A172 (cell line): ENCODE data around the gene HTRA3. TPM values are rescaled to one million over a fixed set of nuclear protein-coding genes. Genes with fewer than 3 reads are reported as not detected.
"Not testable (repeated sequence)": the region's sequence is repeated elsewhere in the genome, so short reads cannot be mapped to it uniquely, and the experiment has no call there.

Experiments
- DNase-seq: peaks from one replicate; pipeline ENCODE4 v3.0.0-alpha.2; 2015; ENCODE audit warnings: low spot score
- total RNA-seq: library from RNA; depleted of rRNA; stranded (reverse); fragments of >200 nt; shearing (Covaris generic); gene quantifications from 2 replicates; pipeline ENCODE4 v1.2.3, GENCODE V29; 2014

The HTRA3 gene
- total RNA-seq, 1 experiment from 2014 or later = not detected

DNA sequence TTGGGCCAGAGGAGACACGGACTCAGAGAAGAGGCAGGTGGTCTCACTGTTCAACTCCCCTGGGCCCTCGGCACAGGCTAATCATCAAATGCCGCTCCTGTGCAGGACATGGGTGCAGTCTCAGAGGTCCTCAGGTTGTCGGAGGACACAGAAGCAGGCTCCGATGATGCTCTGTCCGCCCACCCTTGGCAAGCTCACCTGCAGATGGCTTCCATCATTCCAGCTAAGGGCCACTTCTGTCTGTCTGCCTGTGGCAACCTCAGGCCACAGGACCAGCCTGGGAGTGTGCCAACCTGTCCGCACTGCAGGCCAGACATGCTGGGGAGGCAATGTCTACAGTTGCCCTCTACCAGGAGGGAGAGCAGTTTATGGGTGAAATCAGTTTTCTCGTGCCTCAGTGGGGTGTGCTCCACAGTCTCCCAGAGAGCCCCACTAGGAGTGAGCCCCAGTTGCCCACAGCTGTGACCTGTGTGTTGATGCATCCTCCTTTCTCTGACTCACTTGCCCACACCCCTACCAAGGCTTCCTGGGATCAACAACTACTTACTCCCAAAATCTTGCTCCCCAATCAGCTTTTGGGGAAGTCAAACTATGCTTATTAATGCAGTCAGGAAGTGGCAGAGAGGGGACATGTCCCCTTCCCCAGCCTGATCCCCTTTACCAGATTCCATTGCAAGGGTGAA is 55.9 kb downstream of the HTRA3 start:
- no peak for DNase-seq

DNA sequence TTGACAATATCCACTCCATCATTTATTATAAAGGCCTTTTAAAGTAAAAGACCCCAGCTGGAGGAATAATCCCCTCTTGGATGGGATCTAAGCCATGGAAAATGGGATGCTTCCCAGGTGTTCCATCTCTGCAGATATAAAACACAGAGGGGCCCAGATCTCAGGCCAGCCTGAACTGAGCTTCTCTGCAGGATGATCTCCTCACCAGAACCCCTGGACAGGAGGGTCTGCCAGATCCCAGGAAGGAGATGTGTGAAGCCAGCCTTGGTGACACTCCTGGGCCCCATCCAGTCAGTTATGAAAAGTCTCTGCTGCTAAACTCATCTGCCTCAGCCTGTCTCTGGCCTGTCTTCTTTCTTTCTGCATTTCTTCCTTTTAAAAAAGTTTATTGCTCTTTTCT is 56.7 kb downstream of the HTRA3 start:
- no peak for DNase-seq

- no peak for DNase-seq
These were observed 58.9 kb downstream of the HTRA3 start for GRCh38 chr4:8328456-8328855.

DNA sequence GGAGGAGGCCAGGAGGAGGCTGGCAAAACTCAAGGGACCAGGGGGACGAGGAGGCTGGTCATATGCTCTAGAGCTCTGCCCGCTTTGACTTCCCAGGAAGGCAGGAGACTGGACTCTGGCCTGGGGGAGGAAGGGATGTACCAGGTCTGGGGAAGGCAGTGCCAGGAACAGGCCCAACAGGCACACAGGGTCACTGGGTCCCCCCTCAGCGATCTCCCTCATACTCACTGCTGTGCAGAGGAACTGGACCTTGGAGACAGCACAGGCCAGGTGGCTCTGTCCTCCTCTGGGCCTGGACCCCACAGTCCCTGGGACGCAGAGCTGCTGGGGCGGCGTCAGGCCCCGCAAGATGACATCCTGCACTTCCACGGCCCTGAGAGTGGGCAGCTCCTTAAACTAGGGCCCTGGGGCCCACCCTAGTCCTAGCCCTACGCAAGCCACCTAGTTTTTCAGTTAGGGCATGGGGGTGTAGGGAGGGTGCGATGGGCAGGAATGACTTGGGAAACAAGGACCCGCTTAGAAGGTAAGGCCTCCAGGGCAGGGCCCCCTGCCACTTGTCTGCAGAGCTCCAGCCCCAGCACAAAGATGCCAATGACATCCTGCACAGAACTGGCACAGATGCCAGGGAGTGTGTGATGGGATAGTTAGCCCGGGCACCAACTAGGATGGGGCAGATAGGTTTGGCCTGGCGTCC is 59.5 kb downstream of the HTRA3 start:
- DNase-seq = no peak

DNA sequence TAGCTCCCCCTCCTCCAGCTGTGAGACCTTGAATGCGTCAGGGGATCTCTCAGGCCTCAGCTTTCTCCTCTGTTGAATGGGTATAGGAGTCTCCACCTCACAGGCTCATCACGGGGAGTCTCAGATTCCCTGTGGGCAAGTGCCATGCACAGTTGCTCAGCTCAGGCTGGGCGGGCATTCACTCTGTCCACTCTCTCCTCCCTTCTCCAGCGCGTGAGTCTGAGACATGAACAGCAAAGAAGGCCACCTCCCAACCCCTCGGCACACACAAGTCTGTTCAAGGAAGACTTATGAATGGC is 60.0 kb downstream of the HTRA3 start:
- no peak for DNase-seq

DNA sequence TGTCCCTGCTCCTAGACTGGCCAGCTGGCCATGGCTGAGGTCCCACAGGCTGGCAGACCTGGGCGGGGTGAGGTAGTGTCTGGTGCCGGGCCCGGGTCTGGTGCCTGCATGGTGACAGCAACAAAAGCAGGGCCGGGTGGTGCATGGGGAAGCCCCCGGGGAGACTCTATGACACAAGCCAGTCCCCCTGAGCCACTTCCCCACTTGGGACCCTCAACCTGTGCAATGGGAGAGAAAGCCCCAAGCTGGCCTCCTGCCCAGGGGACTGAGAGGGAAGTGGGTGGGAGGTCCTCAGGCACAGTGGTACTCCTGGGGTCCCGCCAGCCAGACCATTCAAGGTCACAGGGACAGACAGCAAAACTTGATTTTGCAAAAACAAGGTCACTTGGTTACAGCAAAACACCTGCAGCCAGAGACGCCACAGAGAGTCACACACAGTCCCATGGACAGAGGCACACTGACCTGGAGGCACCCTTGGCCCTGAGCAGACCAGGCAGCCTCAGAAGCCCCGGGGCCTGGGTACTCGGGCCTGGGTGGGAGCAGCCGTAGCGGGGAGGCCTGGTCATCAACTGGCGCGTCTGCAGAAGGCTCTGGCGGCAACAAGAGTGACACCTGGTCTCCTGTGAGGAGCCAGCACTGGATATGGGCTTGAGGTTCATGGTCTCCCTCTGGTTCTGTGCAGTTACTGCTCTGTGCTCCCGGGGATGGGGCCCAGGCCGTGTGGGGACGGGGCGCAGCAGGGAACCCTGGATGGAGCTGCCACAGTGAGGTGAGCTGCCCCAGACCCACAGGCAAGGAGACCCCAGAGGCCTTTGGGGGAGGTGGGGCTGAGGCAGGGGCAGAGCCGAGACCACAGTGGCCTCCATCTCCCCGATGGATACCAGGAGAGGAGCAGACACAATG is 60.6 kb downstream of the HTRA3 start:
- DNase-seq = no peak

DNA sequence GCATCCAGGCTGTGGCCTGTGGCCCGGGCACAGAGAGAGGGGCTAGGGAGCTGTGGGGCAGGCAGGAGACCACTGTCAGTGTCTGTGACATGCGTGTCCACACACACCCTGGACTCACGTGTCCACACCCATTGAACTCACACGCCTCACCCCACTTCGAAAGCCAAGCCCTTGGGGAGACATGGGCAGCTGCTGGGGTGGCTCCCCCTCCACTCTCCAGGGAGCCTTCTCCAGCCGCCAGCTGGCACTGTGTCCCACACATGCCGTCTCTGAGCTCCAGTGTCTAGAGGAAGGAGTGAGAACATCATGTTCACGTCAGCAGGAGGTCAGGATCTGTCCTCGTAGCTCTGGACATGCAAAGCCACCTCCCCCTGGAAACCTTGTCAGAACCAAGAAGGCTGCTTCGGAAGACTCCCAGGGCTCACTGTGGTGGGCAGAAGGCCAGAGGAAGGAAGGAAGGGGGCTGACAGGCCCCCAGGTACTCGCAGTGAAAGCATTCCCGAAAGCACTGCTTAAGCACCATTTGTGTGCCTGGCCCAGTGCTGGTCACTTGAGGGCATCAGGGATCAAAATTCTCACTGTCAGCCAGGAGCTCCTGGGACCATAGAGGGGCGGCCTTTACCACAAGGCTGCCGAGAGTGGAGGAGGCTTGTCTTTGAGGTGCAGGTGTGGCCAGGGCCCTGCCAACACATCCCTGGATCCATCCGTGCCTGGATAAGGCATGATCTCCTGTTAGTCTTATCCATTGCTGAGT is 61.4 kb downstream of the HTRA3 start:
- no peak for DNase-seq

DNA sequence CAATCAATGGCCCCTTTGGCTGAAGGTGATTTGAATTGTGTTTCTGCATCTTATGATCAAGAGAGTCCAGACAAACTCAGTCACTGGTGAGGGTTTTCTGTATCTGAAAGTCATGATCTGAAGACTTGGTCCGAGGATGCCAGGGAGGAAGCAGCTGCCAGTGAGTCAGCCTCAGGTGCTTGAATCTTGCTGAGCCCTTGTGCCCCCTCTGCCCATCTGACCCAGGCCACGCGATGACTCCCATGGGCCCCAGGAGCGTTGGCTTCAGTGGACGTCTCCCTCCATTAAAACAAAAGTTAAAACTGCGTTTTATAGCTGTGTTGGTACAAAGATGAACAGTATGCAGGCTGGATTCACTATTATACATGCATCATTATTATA is 62.0 kb downstream of the HTRA3 start:
- peak; percentile 48 for DNase-seq

DNA sequence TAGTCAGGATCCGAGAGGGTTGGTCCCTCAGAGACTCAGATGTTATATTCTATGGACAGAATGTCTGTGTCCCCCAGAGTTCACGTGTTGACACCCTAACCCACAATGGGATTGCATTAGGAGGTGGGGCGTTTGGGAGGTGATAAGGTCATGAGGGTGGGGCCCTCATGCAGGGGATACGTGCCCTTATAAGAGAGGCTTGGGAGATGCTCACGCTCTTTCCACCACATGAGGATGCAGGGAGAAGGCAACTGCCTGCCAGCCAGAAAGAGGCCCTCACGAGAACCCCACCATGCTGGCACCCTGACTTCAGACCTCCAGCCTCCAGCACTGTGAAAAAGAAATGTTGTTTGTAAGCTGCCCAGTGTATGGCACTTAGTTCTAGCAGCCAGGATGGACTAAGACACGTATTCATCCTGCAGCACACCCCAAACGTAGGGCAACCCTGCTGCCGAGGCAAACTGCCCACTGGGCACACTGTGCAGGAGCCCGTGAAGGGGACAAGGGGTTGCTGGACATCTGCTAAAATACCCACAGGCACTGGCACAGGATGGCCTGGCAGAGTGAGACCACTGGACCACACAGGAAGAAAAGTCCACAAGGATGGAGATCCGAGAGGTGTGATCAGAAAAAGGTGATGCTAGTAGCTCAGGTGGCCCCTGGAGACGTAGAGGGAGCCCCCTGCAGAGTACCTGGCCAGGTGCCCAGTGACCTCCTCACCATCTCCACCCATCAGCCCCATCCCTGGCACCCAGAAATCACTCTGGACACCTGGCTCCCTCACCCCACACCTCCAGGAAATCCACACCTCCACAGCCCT is 62.7 kb downstream of the HTRA3 start:
- DNase-seq = no peak

GRCh38 chr4:8332891-8333331 is 63.4 kb downstream of the HTRA3 start:
- DNase-seq = no peak

- DNase-seq = no peak
These were observed 64.3 kb downstream of the HTRA3 start for GRCh38 chr4:8333726-8334460.

DNA sequence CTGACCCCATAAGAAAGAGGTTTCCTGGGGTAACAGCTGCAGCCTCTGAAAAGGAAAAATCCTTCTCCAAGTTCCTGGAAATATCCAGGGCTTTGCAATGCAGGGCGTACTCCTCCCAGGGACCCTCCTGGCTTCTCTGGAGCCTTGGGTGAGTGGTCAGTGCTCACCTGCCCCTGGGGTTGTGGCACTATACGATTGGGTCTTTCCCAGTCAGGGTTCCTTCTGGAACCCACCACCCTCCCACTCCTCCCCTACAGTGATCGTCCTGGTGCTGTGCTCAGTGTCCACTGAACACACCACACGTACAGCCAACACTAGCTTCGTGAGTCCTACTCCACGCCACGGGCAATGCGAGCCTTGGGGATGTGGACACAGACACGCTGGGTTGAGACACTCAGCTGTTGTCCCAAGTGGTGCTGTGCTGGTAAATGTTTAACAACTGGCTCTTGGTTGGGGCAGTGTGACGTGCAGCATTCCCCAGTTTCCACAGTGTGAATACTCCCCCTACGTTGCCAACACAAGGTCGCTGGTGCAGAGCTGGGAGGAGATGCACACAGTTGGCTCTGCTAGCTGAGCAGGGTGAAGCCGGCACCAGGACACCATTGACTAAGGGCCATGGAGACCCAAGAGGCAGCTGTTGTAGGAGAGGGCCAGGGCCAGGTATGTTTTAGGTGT is 65.4 kb downstream of the HTRA3 start:
- no peak for DNase-seq

DNA sequence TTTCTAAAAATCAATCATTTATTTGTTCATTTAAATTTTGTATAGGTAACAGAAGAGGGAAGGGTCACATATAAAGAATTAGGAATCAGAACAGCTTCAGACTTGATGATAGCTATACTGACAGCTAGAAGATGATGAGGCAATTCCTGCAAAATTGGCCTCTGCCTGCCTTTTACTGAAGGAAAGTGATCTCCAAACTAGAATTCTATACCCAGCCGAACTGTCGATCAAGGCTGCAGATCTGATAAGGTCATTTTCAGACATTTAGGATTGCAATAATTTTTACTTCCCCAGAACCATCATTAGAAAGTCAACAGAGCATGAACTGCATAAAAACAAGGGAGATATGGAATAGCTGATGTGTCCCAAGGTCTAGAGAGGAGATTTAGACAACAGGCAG is 66.3 kb downstream of the HTRA3 start:
- DNase-seq = no peak

- peak; percentile 60 for DNase-seq
These were observed 67.0 kb downstream of the HTRA3 start for GRCh38 chr4:8336412-8337075.

GRCh38 chr4:8338351-8338961 is 68.9 kb downstream of the HTRA3 start:
- no peak for DNase-seq

DNA sequence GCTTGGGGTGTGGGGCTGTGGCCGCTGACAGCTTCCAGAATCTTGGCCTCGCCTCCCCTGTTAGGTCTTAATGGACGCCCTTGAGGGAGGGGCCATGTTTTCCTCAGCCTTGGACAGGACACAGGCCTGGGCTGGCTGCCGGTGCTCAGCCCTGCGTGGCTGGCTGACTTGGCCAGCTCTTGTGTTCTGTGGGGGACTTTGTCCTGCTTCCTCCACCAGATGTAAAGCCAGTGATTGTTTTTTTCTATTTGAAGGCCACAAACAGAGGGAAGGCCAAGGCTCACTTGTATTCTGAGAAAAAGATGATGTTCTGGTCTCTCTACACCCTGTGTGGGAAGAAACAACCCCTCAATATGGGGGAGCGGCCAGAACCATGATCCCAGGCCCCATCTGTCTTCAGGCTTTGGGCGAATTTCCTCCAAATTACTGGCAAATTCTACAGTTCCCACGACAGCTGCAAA is 71.3 kb downstream of the HTRA3 start:
- DNase-seq = no peak

- not testable (repeated sequence) for DNase-seq
These were observed 71.7 kb downstream of the HTRA3 start for GRCh38 chr4:8341281-8341680.

GRCh38 chr4:8341691-8342090 is 72.1 kb downstream of the HTRA3 start:
- DNase-seq = no peak
